Activated naive CD8-positive, alpha-beta T cell treated with anti-CD3 and anti-CD28 coated beads for 36 hours (primary cell): ENCODE data around the gene CISTR. TPM values are rescaled to one million over a fixed set of nuclear protein-coding genes. Genes with fewer than 3 reads are reported as not detected.
"Not testable (repeated sequence)": the region's sequence is repeated elsewhere in the genome, so short reads cannot be mapped to it uniquely, and the experiment has no call there.

Experiments
- DNase-seq: peaks from one replicate; pipeline ENCODE4 v3.0.0; 2021
- H3K27ac Mint-ChIP-seq: one replicate; pipeline ENCODE4 v1.8.0; 2022; ENCODE audit warnings: mild to moderate bottlenecking, moderate library complexity, mixed read lengths
- H3K27me3 Mint-ChIP-seq: one replicate; pipeline ENCODE4 v1.8.0; 2022; ENCODE audit warnings: mild to moderate bottlenecking, mixed read lengths
- H3K36me3 Mint-ChIP-seq: one replicate; pipeline ENCODE4 v1.8.0; 2021; ENCODE audit warnings: mild to moderate bottlenecking, mixed read lengths
- H3K4me1 Mint-ChIP-seq: one replicate; pipeline ENCODE4 v1.8.0; 2021; ENCODE audit warnings: mixed read lengths
- H3K4me3 Mint-ChIP-seq: one replicate; pipeline ENCODE4 v1.8.0; 2022; ENCODE audit warnings: mild to moderate bottlenecking, moderate library complexity, mixed read lengths
- H3K9me3 Mint-ChIP-seq: one replicate; pipeline ENCODE4 v1.8.0; 2022; ENCODE audit warnings: mixed read lengths
- total RNA-seq, 2 experiments: library from RNA; stranded (reverse); gene quantifications; one replicate each; pipeline ENCODE4 v1.2.3, GENCODE V29; 2021

The CISTR gene
- not detected for total RNA-seq

DNA sequence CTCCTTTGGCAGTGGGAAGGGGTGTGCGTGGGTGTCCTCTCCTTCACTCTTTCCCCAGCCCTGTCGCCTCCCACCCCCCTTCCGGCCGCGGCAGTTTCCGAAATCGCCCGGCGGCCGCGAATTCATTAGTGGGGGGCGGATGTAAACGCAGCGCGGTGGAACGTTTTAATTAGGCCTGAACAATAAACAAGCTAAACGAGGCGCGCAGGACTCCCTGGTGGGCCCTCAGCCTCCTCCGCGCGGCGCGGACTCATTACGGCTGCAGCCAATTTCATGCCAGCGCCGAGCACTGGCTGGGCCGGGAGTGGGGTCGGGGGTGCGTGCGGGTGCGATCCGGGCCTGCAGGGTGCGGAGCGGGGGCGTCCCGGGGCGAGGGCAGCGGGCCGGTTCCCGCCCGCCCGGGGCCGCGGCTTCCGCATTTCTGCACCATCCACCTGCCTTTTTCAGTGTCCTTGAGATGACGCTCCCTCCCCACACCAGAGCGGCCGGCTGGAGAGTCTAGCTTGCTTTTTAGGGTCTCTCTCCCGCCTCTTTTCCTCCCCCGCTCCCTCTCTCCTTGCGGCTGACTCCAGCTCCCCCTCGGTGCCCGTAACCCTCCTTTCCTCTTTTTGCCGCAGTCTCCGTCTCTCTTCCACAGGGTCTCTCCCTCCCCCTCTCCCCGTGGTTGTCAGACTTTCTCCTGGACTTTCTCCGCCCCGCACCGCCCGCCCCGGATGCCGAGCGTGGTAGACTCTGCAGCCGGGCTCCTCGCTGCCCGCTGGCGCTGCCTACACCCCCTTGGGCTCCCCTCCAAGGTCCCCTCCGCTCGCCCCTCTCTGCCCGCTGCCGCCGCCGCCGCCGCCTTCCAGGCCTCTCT, at the start of gene CISTR:
TSS of gene CISTR (minus strand) at position 644 of the 856 bp plus-strand sequence.
- Mint-ChIP-seq H3K9me3 (no peaks in the 10 kb centered on the region), H3K4me1 (peaks cover 23% of the 10 kb centered on the region), H3K4me3 (peak within 1 kb of the TSS; percentile 33), H3K36me3 (no peaks in the 10 kb centered on the region), H3K27ac (peak within 1 kb of the TSS; percentile 28), H3K27me3 (peaks cover 8% of the 10 kb centered on the region)
- peak; percentile 46 for DNase-seq

- Mint-ChIP-seq H3K4me1 (no peaks in the 10 kb centered on the region), H3K27me3 (peaks cover 39% of the 10 kb centered on the region), H3K4me3 (no peak overlapping the region), H3K9me3 (no peaks in the 10 kb centered on the region), H3K36me3 (no peaks in the 10 kb centered on the region), H3K27ac (no peak overlapping the region)
- no peak for DNase-seq
Measured at GRCh38 chr12:53798575-53798974, 46.8 kb upstream of the CISTR start.

DNA sequence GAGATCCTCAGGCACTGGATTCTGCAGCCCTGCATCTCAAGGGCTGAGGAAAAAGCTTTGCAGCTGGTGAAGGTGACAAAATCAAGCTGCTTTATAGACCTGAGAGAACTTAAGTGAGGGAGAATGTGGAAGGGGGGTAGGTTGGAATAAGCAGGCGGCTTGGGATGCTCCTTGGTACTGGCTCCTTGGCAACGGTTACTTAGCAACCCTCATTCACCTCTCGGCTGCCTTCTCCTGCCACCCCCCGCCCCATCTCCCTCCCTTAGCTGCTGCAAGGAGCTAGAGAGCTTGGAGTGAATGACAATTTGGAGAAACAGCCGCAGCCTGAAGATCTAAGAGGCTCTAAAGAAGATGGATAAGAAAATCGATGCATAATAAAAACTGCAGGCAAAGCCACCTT, 44.1 kb upstream of the CISTR start:
- Mint-ChIP-seq H3K4me1 (no peaks in the 10 kb centered on the region), H3K27me3 (peaks cover 16% of the 10 kb centered on the region), H3K4me3 (no peak overlapping the region), H3K9me3 (no peaks in the 10 kb centered on the region), H3K36me3 (no peaks in the 10 kb centered on the region), H3K27ac (no peak overlapping the region)
- no peak for DNase-seq

DNA sequence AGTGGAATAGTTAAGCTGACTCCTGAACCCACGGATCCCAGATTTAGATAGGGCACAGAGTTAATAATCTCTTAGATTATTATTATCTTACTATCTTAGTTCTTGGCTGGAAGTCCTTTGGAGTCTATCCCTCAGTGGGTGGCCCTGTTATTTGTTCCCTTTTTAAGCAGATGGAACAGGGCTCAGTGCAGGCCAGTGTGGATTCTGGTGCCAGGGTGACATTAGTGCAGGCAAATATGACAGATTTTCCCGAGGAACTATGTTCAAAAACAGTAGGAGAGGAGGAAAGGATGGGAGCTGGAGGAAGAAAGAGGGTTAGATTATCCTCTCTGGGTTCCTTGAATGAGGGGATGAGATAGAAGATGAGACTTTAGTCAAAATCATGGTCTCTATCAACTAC, 41.4 kb upstream of the CISTR start:
- no peaks in the 10 kb centered on the region for H3K4me1 Mint-ChIP-seq
- H3K27ac Mint-ChIP-seq = no peak overlapping the region
- H3K36me3 Mint-ChIP-seq = no peaks in the 10 kb centered on the region
- DNase-seq = no peak
- H3K9me3 Mint-ChIP-seq = no peaks in the 10 kb centered on the region
- no peak overlapping the region for H3K4me3 Mint-ChIP-seq
- H3K27me3 Mint-ChIP-seq = peaks cover 25% of the 10 kb centered on the region

- Mint-ChIP-seq H3K4me1 (no peaks in the 10 kb centered on the region), H3K36me3 (no peaks in the 10 kb centered on the region), H3K9me3 (no peaks in the 10 kb centered on the region), H3K27me3 (peaks cover 19% of the 10 kb centered on the region), H3K4me3 (no peak overlapping the region), H3K27ac (no peak overlapping the region)
- peak; percentile 12 for DNase-seq
Measured at GRCh38 chr12:53791735-53792326, 40.1 kb upstream of the CISTR start.

- Mint-ChIP-seq H3K27me3 (peaks cover 32% of the 10 kb centered on the region), H3K4me1 (no peaks in the 10 kb centered on the region)
Measured at GRCh38 chr12:53789570-53789969, 37.8 kb upstream of the CISTR start.

GRCh38 chr12:53788892-53789291, 37.1 kb upstream of the CISTR start:
- no peak overlapping the region for H3K4me3 Mint-ChIP-seq
- H3K4me1 Mint-ChIP-seq = no peaks in the 10 kb centered on the region
- peaks cover 35% of the 10 kb centered on the region for H3K27me3 Mint-ChIP-seq
- DNase-seq = no peak
- H3K9me3 Mint-ChIP-seq = no peaks in the 10 kb centered on the region
- H3K36me3 Mint-ChIP-seq = no peaks in the 10 kb centered on the region
- no peak overlapping the region for H3K27ac Mint-ChIP-seq

More at GRCh38 chr12:53789570-53789969, 37.8 kb upstream of the CISTR start:
- Mint-ChIP-seq H3K4me3 (no peak overlapping the region), H3K27ac (no peak overlapping the region), H3K36me3 (no peaks in the 10 kb centered on the region), H3K9me3 (no peaks in the 10 kb centered on the region)
- no peak for DNase-seq

DNA sequence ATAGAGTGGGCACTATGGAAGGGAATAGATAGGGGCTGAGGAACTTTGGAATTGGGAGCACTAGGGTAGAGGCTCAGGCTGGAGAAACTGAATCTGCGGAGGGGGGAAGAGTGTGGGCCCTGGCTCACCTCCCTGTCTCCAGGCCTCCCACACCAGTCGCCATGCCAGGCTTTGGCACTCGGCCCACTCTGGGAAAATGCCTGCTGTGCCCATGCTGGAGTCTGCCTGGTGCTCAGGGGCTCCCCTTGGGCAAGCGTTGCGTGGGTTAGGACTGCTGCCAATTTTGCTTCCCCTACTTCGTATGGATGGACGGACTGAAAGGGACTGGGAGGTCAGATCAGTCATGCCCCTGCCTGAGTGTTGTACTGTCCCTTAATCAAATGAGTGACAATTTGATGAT, 34.6 kb upstream of the CISTR start:
- Mint-ChIP-seq H3K9me3 (no peaks in the 10 kb centered on the region), H3K4me1 (no peaks in the 10 kb centered on the region), H3K27ac (no peak overlapping the region), H3K36me3 (no peaks in the 10 kb centered on the region), H3K4me3 (no peak overlapping the region), H3K27me3 (peaks cover 51% of the 10 kb centered on the region)
- DNase-seq = no peak

- Mint-ChIP-seq H3K4me1 (no peaks in the 10 kb centered on the region), H3K27ac (no peak overlapping the region), H3K36me3 (no peaks in the 10 kb centered on the region), H3K27me3 (peaks cover 57% of the 10 kb centered on the region), H3K4me3 (no peak overlapping the region), H3K9me3 (no peaks in the 10 kb centered on the region)
- no peak for DNase-seq
Measured at GRCh38 chr12:53785161-53785560, 33.4 kb upstream of the CISTR start.

DNA sequence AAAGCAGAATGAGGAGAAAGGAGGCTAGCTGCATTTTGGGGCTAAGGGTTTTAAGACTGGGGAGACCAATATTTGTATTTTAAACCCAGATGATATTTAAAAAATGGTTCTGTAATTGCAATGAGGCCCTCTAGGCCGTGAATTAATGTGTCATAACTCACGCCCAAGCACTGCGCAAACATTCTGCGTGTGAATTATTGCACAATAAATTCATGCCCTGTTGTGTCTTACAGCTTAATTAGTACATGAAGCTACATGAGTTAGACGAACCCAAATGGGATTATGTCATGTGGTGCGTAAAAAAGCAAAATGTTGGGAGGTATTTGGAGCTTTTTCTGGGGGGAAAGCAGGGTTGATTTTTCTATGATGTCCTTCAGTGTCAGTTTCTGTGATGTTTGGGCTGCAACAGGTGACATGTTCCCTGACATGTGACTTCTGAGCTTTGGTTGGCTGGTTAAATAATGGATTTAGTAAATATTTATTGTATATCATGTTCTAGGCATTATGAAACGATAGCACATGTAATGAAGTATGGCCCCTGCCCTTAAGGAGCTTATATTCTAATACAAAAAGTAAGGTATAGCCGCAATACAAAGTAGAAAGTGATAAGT, 30.4 kb upstream of the CISTR start:
- no peak overlapping the region for H3K4me3 Mint-ChIP-seq
- H3K27ac Mint-ChIP-seq = no peak overlapping the region
- DNase-seq = no peak
- no peaks in the 10 kb centered on the region for H3K36me3 Mint-ChIP-seq
- peaks cover 47% of the 10 kb centered on the region for H3K27me3 Mint-ChIP-seq
- H3K9me3 Mint-ChIP-seq = no peaks in the 10 kb centered on the region
- H3K4me1 Mint-ChIP-seq = no peaks in the 10 kb centered on the region

DNA sequence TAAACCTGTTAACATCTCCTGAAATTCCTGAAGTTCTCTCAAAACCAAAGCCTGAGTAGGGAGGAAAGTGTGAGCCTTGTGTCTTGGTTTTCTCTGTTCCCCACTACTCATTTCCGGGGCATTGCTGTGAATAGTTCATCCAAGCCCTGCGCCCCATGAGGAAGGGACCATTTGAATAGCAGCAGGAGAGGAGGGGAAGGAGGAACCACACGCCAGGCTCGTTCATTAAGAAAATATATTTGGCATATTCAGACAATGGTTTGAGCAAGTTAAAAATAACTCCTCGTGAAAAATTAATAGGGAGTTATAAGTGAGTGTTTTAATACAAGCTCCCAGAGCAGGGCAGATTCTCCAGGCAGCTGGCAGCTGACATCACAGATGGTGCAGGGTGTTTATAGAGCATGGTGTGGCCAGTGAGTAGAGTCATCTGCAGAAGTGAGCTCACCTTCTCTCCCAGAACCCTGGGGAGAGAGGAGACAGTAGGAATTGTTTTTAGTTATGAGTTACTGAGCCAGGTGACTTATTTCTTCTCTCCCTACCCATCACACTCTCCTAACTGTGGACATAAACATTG, 29.5 kb upstream of the CISTR start:
- DNase-seq = no peak
- no peaks in the 10 kb centered on the region for H3K4me1 Mint-ChIP-seq
- H3K4me3 Mint-ChIP-seq = no peak overlapping the region
- H3K27ac Mint-ChIP-seq = no peak overlapping the region
- peaks cover 50% of the 10 kb centered on the region for H3K27me3 Mint-ChIP-seq
- no peaks in the 10 kb centered on the region for H3K36me3 Mint-ChIP-seq
- no peaks in the 10 kb centered on the region for H3K9me3 Mint-ChIP-seq

DNA sequence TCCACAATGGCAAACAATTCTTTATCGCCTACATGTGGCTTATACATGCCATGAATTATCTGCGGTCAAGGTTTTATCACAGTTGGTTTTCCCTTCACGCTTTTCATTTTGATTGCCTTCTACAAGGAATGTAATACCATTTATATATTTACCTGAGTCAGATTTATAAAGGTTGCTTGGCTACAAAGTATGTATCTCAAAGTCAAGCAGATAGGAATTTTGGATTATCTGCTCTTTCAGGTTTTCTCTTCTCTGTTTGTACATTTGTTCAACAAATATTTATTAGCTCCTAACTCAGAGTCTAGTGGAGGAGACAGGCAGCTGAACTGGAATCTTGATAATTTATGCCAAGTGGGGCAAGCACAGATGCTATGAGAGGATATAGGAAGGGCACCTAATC, 28.5 kb upstream of the CISTR start:
- Mint-ChIP-seq H3K36me3 (no peaks in the 10 kb centered on the region), H3K4me3 (no peak overlapping the region), H3K27ac (no peak overlapping the region), H3K9me3 (no peaks in the 10 kb centered on the region), H3K4me1 (no peaks in the 10 kb centered on the region), H3K27me3 (peaks cover 48% of the 10 kb centered on the region)
- no peak for DNase-seq

GRCh38 chr12:53779679-53780078, 27.9 kb upstream of the CISTR start:
- H3K9me3 Mint-ChIP-seq, DNase-seq, H3K36me3 Mint-ChIP-seq, H3K27ac Mint-ChIP-seq, H3K4me1 Mint-ChIP-seq, H3K4me3 Mint-ChIP-seq: not testable (repeated sequence)
- peaks cover 42% of the 10 kb centered on the region for H3K27me3 Mint-ChIP-seq

- no peak overlapping the region for H3K27ac Mint-ChIP-seq
- no peak overlapping the region for H3K4me3 Mint-ChIP-seq
- H3K36me3 Mint-ChIP-seq = no peaks in the 10 kb centered on the region
- DNase-seq = no peak
- H3K9me3 Mint-ChIP-seq = no peaks in the 10 kb centered on the region
- H3K27me3 Mint-ChIP-seq = peaks cover 29% of the 10 kb centered on the region
- H3K4me1 Mint-ChIP-seq = no peaks in the 10 kb centered on the region
Measured at GRCh38 chr12:53777936-53778644, 26.3 kb upstream of the CISTR start.

DNA sequence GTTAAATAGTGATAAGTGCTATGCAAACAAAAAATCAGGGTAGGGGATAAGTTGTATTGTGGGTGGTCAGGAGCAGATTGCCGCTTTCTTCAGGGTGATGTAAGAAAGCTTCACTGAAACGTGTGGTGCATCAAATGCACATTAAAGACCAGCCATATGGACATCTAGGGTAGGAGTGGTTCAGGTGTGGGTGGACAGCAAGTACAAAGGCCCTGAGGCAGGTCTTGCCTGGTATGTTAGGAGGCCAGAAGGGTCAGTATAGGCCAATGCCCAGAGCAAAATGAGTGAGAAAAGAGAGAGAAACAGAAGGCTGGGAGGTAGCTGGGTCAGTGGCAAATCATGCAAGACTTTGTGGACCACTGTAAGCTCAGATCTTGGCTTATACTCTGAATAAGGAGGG, 25.6 kb upstream of the CISTR start:
- H3K4me3 Mint-ChIP-seq = no peak overlapping the region
- H3K27ac Mint-ChIP-seq = no peak overlapping the region
- H3K36me3 Mint-ChIP-seq = no peaks in the 10 kb centered on the region
- DNase-seq = no peak
- no peaks in the 10 kb centered on the region for H3K4me1 Mint-ChIP-seq
- no peaks in the 10 kb centered on the region for H3K9me3 Mint-ChIP-seq
- peaks cover 35% of the 10 kb centered on the region for H3K27me3 Mint-ChIP-seq
